Measurements from ENCODE around the gene ZC3H12D.
"Not testable (repeated sequence)": the region's sequence is repeated elsewhere in the genome, so short reads cannot be mapped to it uniquely, and the experiment has no call there.

DNA sequence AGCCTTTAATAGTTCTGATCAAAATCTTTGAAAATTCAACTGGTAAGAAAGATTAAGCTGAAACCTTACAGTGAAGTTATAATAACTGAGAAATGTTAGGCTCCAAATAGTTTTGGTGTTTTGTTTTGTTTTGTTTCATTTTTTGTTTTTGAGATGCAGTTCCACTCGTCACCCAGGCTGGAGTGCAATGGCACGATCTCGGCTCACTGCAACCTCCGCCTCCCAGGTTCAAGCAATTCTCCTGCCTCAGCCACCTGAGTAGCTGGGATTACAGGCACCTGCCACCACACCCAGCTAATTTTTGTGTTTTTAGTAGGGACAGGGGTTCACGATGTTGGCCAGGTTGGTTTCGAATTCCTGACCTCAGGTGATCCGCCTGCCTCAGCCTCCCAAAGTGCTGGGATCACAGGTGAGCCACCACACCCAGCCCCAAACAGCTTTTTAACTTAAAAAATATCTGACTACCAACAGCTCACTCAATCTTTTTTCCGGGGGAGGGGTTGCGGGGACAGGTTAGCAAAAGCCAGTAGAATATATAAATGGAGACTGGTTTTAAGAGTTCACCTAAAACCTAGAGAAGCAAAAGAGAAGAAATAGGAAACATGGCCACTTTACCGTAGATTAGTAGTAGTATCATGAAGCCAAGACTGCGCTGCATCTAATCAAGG is 10.7 kb upstream of the ZC3H12D start:
- TF ChIP-seq, protein P1, sequence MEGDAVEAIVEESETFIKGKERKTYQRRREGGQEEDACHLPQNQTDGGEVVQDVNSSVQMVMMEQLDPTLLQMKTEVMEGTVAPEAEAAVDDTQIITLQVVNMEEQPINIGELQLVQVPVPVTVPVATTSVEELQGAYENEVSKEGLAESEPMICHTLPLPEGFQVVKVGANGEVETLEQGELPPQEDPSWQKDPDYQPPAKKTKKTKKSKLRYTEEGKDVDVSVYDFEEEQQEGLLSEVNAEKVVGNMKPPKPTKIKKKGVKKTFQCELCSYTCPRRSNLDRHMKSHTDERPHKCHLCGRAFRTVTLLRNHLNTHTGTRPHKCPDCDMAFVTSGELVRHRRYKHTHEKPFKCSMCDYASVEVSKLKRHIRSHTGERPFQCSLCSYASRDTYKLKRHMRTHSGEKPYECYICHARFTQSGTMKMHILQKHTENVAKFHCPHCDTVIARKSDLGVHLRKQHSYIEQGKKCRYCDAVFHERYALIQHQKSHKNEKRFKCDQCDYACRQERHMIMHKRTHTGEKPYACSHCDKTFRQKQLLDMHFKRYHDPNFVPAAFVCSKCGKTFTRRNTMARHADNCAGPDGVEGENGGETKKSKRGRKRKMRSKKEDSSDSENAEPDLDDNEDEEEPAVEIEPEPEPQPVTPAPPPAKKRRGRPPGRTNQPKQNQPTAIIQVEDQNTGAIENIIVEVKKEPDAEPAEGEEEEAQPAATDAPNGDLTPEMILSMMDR (IDR thresholded peaks at IDR 0.05), result not testable (repeated sequence)
- TF ChIP-seq POLR2A (IDR thresholded peaks at IDR 0.05), result not testable (repeated sequence)

Measured in thyroid gland (tissue), 4 donors.